CD4-positive, alpha-beta T cell treated with Interferon gamma for 1 hour (primary cell): ENCODE results near the gene LSG1.
"Not testable (repeated sequence)": the region's sequence is repeated elsewhere in the genome, so short reads cannot be mapped to it uniquely, and the experiment has no call there.

Experiments
- DNase-seq: peaks from one replicate; pipeline ENCODE4 v3.0.0-alpha.2; 2020

LSG1 gene

DNA sequence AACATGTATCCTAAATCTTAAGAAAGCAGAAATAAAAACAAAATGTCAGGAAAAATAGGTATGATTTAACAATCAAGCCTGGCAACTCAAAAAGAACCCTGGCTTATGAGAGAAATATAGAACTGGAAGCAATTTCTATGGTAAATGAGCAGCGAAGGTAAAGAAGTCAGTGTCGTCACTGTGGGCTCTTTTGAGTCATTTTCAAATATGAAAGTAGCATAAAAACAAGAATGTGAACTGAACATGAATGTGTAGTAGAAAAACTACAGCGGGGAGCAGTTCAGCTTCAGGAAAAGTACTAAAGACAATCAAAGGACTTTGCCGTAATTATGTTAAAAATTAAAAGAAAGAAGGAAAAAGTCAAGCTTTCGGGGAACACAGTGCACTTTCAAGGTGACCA lies 17.5 kb downstream of the LSG1 start:
- DNase-seq = no peak

GRCh38 chr3:194647747-194648146 lies 24.2 kb downstream of the LSG1 start:
- no peak for DNase-seq

GRCh38 chr3:194642769-194643168 lies 29.2 kb downstream of the LSG1 start:
- DNase-seq = no peak

DNA sequence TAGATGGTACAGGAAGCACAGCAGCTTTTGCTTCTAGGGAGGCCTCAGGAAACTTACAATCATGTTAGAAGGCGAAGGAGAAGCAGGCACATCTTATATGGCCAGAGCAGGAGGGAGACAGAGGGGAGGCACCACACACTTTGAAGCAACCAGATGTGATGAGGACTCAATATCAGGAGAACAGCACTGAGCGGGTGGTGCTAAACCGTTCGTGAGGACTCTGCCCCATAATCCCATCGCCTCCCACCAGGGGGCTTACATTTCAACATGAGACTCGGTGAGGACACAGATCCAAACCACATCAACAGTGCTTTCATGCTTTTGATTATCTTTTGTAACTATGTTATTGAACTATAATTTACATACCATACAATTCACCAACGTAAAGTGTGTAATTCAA lies 31.2 kb downstream of the LSG1 start:
- peak; percentile 16 for DNase-seq

DNA sequence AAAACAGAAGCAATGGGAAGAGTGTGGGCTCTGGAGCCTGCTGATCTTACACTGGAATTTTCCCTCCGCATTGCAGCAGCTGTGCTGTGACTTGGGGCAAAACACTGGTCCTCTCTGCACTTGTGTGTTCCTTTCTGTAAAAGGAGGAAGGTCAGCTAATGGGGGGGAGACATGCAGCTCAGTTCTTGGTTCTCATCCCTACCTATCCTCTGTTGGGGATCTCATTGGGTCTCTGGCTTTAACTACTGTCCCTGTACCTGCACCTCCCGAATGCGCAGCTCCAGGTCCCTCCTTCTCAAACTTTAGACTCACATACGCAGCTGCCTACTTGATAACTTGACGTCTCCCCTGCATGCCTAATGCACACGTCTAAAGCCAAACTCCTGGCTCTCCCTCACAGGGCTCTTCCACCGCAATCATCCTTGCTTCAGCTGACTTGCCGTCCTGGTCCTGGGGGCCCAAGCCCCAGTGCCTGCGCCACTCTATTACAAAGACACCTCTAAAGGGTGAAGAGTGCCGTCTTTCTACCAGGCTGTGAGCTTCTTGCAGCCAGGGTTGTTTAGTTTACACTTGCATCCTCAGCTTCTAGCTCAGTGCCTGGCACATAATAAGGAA lies 32.9 kb downstream of the LSG1 start:
- DNase-seq = no peak

- no peak for DNase-seq
These were observed 34.2 kb downstream of the LSG1 start for GRCh38 chr3:194637541-194638400.

DNA sequence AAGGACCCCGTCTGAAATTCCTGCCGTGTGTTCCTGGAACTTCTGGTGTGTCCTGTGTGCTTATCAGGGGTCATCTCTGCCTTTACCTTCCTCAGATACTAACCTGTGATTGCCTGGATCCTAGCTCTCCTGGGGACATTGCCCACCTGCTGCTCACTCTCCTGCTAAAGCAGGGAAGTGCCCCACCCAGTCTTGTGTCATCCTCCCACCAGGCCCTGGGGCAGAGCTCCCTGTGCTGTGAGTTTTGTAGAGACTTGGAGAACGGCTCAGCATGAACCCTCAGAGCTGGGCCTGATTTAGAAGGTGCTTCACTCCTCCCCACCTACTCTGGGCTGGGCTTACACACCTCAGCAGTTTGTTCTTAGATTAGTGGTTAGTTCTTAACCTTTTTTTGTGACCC lies 34.9 kb downstream of the LSG1 start:
- no peak for DNase-seq

- DNase-seq = peak; percentile 51
These were observed 38.5 kb downstream of the LSG1 start, which contains the start of gene TMEM44 for GRCh38 chr3:194633349-194634004. TMEM44 (minus strand) TSS chr3:194633419; CDS start chr3:194633215, 204 bp downstream.

GRCh38 chr3:194632809-194633348 lies 39.1 kb downstream of the LSG1 start:
- no peak for DNase-seq

GRCh38 chr3:194632226-194632808 lies 39.7 kb downstream of the LSG1 start:
- DNase-seq = no peak

DNA sequence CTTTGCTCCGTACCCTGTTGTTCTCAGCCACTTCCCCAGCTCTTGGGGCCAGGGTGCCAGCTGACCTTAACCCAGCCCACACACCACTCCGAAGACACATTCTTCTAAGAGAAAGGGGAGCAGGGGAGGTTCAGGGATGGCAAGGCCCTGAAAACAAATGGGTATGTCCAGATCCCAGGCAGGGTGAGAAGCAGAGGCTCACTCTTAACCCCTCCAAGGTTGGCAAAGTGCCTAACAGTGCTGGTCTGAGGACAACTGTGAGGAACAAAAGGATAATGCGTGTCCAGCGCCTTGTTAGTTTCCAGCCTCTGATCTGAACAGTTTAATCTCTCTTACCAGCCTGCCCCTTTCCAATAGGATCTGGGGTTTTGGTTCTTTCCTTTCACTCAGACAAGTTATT lies 40.3 kb downstream of the LSG1 start:
- DNase-seq = no peak

- DNase-seq = not testable (repeated sequence)
These were observed 41.3 kb downstream of the LSG1 start for GRCh38 chr3:194630681-194631080.

DNA sequence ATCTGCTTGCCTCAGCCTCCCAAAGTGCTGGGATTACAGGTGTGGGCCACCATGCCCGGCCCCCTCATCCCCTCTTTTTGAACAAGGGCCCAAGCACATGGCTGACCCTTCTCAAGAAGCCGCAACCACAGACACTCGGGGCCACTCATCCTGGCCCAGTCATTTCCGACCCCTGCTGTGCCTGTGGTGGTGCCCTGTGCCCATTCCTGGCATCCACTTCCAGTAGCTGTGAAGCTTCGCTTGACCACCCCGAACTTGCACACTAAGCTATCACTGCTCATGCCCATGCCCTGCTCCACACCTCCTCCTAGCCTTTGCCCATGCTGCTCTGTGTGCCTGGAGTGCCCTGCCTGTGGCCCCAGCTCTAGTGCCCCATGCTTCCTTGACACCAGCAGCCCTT lies 47.0 kb downstream of the LSG1 start:
- no peak for DNase-seq

DNA sequence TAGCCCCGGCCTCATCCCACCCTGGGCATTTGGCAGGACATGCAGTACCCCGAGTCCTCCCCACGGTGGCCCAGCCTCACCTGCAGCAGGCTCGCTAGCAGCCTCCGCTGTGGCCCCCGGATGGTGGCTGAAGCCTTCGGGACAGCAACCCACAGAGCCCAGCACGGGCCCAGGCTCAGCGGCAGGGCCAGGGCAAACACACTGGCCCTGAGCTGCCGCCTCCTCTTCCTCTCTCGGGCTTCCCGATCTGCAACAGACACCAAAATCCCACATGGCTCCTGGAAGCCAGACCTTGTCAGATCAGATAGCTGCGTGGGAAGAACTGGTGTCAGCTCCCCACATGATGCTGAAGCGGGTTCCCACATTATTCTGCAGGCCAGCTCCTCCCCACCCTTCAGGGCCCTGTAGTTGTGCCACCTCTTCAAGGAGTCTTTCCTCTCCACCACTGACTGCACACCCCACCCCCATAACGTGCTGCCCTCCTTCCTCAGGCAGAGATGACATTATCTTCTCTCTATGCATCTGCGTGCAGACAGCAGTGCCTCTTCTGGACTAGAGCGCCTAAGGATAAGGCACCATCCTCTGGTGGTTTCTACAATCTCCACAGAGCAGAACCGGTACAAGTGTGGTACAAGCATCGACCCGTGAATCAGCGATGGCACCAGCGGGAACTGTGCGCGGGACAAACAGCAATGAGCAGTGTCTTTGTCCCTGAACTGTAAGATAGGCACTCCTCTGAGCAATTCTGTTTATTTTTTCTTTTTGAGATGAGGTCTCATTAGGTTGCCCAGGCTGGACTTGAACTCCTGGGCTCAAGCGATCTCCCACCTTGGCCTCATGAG lies 48.3 kb downstream of the LSG1 start:
- no peak for DNase-seq

- DNase-seq = no peak
These were observed 49.2 kb downstream of the LSG1 start for GRCh38 chr3:194622621-194623340.

GRCh38 chr3:194621947-194622346 lies 50.0 kb downstream of the LSG1 start:
- DNase-seq = no peak

DNA sequence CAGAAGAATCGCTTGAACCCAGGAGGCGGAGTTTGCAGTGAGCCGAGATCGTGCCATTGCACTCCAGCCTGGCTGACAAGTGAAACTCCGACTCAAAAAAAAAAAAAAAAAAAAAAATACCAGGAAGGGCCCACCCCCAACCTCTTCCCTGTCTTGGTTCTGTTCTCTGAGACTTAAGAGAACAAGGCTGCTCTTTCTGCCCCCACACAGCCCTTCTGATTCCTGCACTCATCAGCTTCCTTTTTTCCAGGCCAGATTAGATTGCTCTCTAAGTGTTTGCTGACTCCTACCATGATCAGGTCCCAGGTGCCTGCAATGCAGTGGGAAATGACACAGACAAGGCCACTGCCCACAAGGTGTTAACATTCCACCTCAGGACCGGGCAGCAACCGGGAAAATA lies 51.8 kb downstream of the LSG1 start:
- no peak for DNase-seq

- no peak for DNase-seq
These were observed 52.2 kb downstream of the LSG1 start for GRCh38 chr3:194619741-194620140.

GRCh38 chr3:194618858-194619608 lies 53.0 kb downstream of the LSG1 start:
- DNase-seq = no peak

- no peak for DNase-seq
These were observed 54.2 kb downstream of the LSG1 start for GRCh38 chr3:194617827-194618226.
